HG02852 (cell line): ENCODE results near the gene LMNB1.
A peak's percentile ranks its signal among the peaks of the same experiment; 100 is the strongest.
"Not testable (repeated sequence)": the region's sequence is repeated elsewhere in the genome, so short reads cannot be mapped to it uniquely, and the experiment has no call there.

Experiments used
- ATAC-seq: cut with Tn5 transposase; IDR thresholded peaks from one replicate; pipeline ENCODE4 v1.9.1; 2021; ENCODE audit warnings: mild to moderate bottlenecking, moderate library complexity; ENCODE audit not compliant: unreplicated experiment

LMNB1 gene, protein sequence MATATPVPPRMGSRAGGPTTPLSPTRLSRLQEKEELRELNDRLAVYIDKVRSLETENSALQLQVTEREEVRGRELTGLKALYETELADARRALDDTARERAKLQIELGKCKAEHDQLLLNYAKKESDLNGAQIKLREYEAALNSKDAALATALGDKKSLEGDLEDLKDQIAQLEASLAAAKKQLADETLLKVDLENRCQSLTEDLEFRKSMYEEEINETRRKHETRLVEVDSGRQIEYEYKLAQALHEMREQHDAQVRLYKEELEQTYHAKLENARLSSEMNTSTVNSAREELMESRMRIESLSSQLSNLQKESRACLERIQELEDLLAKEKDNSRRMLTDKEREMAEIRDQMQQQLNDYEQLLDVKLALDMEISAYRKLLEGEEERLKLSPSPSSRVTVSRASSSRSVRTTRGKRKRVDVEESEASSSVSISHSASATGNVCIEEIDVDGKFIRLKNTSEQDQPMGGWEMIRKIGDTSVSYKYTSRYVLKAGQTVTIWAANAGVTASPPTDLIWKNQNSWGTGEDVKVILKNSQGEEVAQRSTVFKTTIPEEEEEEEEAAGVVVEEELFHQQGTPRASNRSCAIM

DNA sequence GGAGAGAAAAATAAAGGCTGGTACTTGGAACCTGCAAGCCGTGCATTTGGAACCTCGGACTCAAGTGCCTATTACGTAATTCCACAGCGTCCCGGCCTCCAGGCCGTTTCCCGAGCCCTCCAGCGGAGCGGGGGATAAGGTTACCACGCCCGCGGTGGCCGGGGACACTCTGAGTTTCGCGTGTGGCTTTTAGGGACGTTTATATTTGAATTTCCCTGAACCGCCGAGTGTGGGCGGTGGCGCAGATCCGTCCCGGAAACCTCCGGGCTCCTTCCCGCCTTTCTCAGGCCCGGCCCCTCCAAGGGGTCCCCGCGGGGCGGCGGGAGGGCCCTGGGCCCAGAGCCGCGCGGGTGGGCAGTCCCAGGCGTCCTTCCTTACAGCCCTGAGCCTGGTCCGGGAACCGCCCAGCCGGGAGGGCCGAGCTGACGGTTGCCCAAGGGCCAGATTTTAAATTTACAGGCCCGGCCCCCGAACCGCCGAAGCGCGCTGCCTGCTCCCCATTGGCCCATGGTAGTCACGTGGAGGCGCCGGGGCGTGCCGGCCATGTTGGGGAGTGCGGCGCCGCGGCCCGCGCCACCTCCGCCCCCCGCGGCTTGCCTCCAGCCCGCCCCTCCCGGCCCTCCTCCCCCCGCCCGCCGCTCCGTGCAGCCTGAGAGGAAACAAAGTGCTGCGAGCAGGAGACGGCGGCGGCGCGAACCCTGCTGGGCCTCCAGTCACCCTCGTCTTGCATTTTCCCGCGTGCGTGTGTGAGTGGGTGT, at the start of gene LMNB1:
Gene LMNB1, plus strand, starts transcription at position 638 of the 758 bp plus-strand sequence. CDS start 373 bp downstream, outside the sequence.
- peak; percentile 58 for ATAC-seq

DNA sequence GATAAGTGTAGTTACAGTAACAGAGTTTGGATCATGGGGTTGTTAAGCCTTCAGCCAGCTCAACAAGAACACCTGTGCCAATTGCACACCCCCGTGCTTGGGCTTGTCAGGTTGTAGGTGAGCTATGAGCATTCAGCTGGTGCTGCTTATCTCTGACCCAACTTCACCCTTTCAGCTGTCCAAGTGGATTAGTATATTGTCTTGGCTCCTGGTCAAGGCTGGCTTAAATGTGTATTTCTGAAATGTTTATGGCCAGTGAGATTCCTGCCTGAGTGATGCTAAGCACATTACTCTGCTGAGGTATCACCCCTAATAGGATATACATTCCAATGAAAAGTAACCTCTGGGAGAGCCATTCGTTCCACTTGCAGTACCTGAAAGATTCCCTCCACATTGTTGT, 44.2 kb upstream of the LMNB1 start:
- no peak for ATAC-seq

DNA sequence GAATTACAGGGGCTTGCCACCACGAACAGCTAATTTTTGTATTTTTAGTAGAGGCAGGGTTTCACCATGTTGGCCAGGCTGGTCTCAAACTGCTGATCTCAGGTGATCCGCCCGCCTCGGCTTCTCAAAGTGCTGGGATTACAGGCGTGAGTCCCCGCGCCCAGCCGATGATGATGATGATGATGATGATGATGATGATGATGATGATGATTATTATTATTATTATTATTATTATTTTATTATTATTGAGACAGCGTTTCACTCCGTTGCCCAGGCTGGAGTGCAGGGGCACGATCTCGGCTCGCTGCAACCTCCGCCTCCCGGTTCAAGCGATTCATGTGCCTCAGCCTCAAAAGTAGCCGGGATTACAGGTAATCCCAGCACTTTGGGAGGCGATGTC, 42.4 kb upstream of the LMNB1 start:
- not testable (repeated sequence) for ATAC-seq

GRCh38 chr5:126736141-126736540, 40.8 kb upstream of the LMNB1 start:
- no peak for ATAC-seq

DNA sequence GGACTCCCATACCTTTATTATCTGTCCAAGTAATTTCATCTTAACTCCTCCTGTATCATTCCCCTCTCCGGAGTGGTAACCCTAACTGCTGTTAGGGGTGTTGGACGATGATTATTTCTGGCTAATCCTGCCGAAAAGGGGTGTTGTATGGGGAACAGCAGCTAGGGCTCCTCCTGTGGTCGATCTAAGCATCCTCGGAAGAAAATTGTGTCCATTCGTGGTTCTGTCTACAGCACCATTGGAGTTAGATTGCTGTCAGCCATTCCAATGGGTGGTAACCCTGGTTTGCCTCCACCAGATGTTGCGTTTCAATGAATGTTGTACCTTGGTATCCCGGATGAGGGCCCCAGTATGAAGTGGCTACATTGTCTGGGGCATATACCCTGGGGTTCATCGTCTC, 35.6 kb upstream of the LMNB1 start:
- ATAC-seq = no peak

- no peak for ATAC-seq
Measured at GRCh38 chr5:126742425-126742824, 34.5 kb upstream of the LMNB1 start.

DNA sequence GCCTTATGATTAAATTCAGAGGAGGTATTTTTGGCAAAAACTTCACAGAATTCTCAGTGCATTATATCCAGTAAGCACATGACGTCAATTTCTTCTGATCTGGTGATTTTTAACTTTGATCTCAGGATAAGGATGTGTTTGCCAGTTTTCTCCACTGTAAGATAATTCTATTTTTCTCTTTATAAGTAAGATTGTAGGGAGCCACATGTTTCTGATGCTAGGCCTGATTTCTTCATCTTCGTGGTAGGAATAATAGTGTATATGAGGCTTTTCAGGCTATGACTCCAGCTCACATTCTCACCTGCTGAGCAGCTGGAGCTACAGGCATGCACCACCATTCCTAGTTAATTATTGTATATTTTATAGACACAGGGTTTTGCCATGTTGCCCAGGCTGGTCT, 32.1 kb upstream of the LMNB1 start:
- ATAC-seq = no peak

DNA sequence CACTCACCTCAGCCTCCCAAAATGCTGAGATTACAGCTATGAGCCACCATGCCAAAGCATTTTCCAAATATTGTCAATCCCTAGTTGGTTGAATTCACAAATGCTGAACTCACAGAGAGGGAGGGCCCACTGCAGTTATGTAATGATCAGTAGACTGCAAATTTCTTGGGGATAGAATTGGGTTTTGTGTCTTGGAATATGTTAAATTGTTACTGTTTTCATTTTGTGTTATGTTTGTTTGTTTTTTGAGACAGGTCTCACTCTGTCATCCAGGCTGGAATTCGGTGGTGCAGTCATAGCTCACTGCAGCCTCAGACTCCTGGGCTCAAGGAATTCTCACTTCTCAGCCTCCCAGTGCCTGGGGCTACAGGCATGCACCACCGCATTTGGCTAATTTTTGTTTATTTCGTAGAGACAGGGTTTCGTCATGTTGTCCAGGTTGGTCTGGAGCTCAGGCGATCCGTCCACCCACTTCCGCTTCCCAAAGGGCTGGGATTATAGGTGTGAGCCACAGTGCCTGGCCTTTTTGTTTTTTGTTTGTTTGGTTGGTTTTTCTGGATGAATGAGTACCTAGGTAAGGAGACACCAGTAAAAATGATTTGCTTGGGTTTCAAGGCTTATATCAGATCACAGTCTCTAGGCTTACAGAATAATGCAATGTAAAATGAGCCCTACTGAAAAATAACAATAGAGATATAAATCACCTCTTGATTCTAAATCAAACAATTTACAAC, 31.5 kb upstream of the LMNB1 start:
- no peak for ATAC-seq

DNA sequence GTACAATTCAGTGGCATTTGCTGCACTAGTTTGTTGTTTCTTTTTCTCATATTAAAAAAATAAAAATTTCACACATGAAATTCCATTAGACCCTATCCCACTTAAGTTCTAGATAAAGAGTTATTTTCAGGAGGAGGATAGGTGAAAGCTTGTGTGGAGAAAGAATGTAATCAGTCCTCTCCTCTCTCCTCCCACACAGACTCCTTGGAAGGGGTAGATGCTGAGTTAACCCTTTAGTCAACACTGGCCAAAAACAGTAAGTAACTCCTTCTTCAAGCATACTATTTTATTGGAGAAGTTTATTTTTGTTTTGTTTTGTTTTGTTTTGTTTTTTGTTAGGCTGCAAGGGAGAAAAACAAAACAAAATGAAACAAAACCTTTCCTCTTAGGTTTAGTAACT, 30.6 kb upstream of the LMNB1 start:
- no peak for ATAC-seq

DNA sequence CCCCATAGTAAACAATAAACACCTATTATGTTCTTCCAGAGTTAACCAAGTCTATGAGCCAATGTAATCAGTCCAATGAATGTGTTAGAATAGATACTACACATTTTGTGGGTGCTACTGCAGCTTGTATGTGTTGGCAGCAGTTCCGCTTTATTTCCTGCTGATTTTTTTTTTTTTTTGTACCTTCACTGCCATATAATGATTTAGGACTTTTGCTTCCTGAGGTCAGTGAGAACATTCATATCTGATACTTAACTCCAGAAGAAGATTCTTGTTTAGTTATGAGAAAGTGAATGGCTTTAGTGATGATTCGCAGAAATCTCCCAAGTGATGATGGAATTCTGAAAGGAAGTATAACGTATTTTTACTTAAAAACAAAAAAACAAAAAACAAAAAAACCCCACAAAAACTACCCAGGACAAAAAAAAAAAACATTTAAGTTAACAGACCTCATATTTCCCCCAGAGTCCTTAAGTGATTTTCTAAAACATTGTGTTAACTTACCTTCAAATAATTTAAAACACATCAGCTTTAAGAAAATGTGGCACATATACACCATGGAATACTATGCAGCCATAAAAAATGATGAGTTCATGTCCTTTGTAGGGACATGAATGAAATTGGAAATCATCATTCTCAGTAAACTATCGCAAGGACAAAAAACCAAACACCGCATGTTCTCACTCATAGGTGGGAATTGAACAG, 24.7 kb upstream of the LMNB1 start:
- no peak for ATAC-seq

GRCh38 chr5:126753227-126753626, 23.7 kb upstream of the LMNB1 start:
- ATAC-seq = no peak

DNA sequence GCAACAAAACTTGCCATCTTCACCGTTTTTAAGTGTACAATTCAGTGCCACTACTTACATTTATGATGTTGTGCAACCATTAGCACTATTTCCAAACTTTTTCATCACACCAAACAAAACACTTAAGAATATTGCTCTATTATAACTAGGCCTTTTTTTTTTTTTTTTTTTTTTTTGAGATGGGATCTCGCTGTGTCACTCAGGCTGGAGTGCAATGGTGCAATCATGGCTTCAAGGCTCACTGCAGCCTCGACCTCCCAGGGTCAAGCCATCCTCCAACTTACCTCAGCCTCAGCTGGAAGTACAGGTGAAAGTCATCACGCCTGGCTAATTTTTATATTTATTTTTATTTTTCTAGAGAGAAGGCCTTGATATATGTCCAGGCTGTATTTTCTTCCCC, 22.3 kb upstream of the LMNB1 start:
- ATAC-seq = no peak

GRCh38 chr5:126755593-126755992, 21.3 kb upstream of the LMNB1 start:
- ATAC-seq = no peak

DNA sequence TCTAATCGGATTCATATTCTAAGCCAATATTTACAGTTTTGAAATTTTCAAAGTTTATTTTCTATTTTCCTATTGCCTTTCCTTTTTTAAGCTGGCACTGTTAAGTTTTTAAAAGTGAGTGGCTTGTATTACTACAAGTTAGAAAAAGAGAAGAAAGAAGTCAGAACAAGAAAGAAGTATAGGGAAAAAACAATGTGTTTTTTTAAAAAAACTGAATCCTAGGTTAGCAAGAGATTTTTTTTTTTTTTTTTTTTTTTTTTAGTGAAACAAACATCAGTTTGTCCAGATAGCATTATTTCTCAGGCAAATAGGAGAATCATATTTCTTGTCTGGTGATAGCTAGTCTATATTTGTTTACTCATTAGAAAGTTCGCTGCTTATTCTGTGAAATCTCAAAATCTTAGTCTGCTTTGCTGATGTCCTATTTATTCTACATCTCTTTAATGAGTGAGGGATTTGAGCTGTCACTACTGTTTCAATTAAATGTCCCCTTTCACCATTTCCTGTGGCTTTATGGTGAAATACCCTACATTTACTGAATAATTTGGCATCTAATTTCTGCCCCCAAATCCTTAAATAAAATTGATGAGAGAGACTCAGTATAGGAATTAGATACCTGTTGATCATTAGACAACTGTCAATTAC, 19.1 kb upstream of the LMNB1 start:
- no peak for ATAC-seq

DNA sequence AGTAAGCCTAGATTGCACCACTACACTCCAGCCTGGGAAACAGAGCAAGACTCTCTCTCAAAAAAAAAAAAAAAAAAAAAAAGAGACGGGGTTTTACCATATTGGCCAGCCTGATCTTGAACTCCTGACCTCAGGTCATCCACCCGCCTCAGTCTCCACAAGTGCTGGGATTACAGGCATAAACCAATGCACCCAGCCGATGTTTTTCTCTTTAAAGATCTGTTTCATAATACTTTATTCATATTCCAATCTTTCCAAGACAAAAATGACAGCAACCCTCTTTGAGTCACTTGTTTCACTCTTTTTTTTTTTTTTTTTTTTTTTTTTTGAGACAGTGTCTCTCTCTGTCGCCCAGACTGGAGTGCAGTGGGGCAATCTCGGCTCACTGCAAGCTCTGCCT, 13.6 kb upstream of the LMNB1 start:
- ATAC-seq = no peak

DNA sequence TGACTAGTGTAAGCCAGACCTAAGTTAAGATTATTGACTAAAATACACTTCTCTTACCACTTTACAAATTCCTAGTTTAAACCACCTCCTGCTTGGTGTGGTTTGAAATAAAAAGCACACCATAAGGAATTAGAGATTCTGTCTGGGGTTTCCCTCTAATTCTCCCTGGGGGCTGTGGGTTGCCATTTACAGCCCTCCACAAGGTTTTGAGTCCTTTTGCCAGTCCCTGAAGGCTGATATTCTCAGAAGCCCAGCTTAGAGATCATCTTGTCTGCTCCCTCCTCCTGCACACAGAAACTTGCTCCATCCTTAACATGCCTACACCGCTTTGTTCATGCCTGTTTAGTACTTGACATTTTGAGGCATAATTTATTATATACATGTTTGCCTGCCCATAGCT, 7.2 kb upstream of the LMNB1 start:
- ATAC-seq = no peak

DNA sequence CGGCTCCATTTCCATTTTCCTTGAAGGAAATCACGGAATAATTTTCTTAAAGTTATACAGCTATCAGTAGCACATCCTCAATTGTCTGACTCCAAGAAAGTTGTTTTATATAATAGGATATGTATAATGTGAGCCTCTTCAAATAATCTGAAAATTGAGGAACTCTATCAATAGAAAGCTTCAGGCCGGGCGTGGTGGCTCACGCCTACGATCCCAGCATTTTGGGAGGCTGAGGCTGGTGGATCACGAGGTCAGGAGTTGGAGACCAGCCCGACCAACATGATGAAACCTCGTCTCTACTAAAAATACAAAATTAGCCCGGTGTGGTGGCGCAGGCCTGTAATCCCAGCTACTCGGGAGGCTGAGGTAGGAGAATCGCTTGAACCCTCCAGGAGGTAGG, 3.4 kb upstream of the LMNB1 start:
- ATAC-seq = not testable (repeated sequence)

DNA sequence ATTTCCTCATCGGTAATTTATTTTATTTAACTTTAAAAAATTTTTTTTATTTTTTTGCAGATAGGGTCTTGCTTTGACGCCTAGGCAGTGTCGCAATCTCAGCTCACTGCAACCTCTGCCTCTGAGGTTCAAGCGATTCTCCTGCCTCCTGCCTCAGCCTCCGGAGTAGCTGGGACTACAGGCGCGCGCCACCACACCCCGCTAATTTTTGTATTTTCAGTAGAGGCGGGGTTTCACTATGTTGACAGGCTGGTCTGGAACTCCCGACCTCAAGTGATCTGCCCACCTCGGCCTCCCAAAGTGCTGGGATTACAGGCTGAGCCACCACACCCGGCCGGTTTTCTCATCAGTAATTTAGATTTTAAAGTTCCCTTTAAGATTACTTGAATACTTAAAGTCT, 2.3 kb upstream of the LMNB1 start:
- ATAC-seq = not testable (repeated sequence)

DNA sequence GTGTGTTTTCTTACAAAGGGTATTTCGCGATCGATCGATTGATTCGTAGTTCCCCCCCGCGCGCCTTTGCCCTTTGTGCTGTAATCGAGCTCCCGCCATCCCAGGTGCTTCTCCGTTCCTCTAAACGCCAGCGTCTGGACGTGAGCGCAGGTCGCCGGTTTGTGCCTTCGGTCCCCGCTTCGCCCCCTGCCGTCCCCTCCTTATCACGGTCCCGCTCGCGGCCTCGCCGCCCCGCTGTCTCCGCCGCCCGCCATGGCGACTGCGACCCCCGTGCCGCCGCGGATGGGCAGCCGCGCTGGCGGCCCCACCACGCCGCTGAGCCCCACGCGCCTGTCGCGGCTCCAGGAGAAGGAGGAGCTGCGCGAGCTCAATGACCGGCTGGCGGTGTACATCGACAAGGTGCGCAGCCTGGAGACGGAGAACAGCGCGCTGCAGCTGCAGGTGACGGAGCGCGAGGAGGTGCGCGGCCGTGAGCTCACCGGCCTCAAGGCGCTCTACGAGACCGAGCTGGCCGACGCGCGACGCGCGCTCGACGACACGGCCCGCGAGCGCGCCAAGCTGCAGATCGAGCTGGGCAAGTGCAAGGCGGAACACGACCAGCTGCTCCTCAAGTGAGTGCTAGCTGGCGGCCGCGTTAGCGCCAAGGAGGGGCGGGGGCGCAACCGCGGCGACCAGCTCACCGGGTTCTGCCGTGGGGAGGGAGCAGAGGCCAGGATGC, 480 bp downstream of the LMNB1 start:
- peak; percentile 20 for ATAC-seq
